Activated naive CD4-positive, alpha-beta T cell treated with anti-CD3 and anti-CD28 coated beads, Interleukin-2, amount 10 ng/mL, durations not matched to agents 5 hours and 36 hours (primary cell): Measurements from ENCODE around the gene SUPT20H. TPM values are rescaled to one million over a fixed set of nuclear protein-coding genes. Genes with fewer than 3 reads are reported as not detected.

ENCODE experiments used
- total RNA-seq, 2 experiments: library from RNA; stranded (reverse); gene quantifications; one replicate each; pipeline ENCODE4 v1.2.3, GENCODE V29; 2021

The SUPT20H gene
- total RNA-seq = 10 to 100 TPM; 58.6 to 64.5 TPM

DNA sequence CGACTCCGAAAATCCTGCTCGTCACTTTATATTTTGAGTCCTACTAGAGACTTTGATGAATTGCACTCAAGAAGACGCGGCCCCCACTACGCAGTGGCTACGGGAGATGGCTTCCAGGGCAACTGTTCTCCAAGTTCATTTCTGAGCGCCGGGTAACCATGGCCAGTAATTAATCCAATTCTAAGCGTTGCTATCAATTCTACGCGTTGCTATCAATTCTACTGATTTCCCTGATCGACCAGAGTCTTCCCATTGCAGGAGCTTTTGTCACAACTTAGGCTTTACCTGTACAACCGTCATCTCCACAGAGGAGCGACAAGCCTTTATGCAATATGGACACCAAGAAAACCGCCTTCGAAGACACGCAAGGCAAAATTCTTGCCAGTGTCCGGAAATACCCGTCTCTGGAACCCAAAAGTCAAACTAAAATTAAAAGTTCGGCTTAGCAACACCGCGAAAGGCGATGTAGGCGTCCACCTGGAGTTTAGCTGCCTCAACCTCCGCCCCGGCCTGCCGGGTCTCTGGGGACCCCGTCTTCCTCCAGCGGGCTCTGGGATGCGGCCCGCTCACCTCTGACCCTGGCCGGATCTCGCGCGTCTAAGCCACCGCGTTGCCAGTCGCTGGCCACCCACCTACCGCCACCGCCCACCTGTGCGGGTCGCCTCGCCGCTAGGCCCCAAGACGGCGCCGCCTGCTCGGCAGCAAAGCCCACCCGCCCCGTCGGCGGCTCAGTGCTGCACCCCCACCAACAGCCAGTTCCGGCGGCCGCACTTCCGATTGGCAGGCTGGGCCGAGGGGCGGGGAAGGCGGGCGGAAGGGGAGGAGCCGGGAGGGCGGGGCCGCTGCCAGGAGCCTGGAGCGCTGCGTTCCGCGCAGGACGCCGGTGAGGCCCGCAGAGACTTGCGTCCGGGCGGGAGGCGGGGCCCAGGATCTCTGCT is at the start of gene SUPT20H:
TSS of gene SUPT20H (minus strand) at position 779 of the 938 bp plus-strand sequence. CDS start 8,198 bp downstream, outside the sequence.

DNA sequence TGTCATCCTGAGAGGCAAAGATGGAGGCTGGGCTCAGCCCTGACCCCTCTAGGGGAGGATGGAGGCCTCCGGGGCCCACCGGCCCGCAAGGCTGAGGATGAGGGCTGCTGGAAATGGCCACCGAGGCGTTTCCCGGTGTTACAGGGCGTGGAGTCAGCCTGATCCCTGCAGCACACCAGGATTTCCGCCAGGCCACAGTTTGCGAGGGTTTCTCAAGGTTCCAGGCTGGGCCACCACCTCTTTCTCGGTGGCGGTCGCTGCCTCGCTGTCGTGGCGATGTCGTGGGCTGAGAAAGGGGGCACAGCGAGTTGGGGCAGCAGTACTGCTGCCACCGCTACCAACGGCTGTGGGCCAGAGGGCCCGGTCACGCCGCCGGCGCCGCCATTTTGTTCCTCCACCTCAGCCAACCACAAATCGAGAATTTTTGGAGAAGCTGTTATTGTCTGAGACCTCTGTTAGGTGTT is 45.8 kb upstream of the SUPT20H start, which contains the start of gene CSNK1A1L:
TSS of gene CSNK1A1L (minus strand) at position 414 of the 464 bp plus-strand sequence. CDS start at position 6, 408 bp downstream.

DNA sequence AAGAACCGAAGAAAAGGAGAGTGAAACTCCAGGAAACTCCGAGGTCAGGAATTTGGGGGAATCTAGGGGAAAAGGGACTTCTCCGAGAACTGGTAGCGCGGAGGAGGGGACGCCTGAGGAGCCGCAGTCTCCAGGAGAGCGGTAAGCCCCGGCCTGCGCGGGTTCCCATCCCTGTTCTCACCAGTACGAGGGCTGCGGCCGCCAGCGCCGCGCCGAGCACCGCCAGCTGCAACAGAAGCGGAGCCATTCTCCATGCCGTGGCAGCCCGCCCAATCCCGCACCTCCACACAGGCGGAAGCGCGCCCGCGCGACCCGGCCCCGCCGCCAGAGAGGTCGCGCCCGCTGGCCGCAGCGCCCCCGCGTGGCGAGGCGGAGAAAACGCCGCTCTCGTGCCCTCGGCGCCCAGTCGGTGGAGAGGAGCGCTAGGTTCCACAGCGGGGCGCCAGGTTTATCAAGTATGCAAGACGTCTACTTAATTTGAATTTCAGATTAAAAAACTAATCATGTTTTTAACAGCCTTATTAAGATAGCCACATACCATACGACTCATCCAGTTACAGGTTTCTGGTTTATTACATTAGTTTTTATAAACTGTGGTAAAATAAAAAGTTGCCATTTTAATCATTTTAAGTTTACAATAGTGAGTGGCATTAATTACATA is 60.3 kb downstream of the SUPT20H start, which contains the start of gene ALG5:
TSS of gene ALG5 (minus strand) at position 287 of the 661 bp plus-strand sequence. CDS start at position 247, 40 bp downstream.

Other genes starting within 250 kb of the SUPT20H start
- 10 to 100 TPM; 14.7 to 15.8 TPM for gene RFXAP, start 240.5 kb downstream of the SUPT20H start, total RNA-seq
- gene SMAD9, start 139.4 kb downstream of the SUPT20H start, total RNA-seq = under 1 TPM in 1 of 2 experiments, not detected in 1; 0.08 TPM
- gene ALG5, start 60.3 kb downstream of the SUPT20H start, total RNA-seq = 10 to 100 TPM; 28.7 to 32.9 TPM
- gene EXOSC8, start 58.9 kb downstream of the SUPT20H start, total RNA-seq = 10 to 100 TPM; 75.3 to 80.8 TPM
- not detected for gene CSNK1A1L, start 46.0 kb upstream of the SUPT20H start, total RNA-seq